Measurements from ENCODE around the gene FABP7.

DNA sequence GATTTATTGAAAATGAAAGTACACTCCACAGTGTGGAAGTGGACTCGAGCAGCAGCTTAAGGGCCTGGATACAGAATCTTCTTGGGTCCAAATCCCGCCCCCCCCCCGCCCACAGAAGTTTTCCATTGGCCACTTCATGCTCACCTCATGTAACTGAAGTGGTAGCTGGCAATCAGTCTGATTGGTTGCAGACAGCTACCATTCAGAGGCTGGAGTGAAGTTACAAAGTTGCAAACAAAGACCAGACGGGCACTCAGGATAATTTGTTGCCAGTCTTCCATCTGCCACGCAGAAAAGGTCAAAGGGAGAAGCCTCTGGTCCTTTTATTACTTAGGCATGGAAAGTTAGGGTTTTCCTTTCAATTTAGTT, 25.8 kb upstream of the FABP7 start:
- TF ChIP-seq, protein P1, sequence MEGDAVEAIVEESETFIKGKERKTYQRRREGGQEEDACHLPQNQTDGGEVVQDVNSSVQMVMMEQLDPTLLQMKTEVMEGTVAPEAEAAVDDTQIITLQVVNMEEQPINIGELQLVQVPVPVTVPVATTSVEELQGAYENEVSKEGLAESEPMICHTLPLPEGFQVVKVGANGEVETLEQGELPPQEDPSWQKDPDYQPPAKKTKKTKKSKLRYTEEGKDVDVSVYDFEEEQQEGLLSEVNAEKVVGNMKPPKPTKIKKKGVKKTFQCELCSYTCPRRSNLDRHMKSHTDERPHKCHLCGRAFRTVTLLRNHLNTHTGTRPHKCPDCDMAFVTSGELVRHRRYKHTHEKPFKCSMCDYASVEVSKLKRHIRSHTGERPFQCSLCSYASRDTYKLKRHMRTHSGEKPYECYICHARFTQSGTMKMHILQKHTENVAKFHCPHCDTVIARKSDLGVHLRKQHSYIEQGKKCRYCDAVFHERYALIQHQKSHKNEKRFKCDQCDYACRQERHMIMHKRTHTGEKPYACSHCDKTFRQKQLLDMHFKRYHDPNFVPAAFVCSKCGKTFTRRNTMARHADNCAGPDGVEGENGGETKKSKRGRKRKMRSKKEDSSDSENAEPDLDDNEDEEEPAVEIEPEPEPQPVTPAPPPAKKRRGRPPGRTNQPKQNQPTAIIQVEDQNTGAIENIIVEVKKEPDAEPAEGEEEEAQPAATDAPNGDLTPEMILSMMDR (IDR thresholded peaks at IDR 0.05; ENCODE audit: low read depth, low read length): no peak
- no peak for TF ChIP-seq EZH2phosphoT487 (IDR thresholded peaks at IDR 0.05; ENCODE audit: low read depth)

Data from OCI-LY3 (cell line).